ENCODE measurements around the gene PPP4R3B.

DNA sequence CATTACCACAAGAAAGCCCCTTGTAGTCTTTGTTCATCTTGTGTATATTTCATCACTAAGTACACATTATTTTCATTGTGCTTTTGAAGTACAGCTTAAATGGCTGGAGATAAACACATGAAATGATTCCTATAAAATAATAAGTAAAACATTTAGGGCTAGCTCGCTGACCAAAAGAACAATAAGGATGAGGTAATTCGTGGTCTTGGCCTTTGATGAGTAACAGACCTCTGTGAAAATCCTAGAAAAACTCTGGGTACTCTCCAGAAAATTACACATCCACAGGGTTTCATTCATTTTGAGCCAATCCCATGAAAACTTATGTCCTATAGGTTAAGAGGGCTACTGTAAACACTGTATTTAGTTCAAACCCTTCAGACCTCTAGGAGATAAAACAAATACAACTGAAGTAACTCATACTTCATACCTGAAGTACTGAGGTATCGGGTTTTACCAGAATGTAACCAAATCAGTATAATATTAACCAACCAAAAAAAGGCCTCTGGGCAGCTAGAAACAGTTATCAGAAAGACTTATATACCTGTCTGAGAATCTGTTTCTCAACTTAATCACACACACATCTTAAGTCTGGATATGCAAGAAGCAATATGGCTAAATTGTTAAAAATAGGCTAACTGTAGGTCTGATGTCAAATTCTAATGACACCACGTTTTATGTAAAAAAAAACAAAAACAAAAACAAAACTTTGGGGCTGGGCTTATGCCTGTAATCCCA, 66.9 kb downstream of the PPP4R3B start:
- TF ChIP-seq, protein P1, sequence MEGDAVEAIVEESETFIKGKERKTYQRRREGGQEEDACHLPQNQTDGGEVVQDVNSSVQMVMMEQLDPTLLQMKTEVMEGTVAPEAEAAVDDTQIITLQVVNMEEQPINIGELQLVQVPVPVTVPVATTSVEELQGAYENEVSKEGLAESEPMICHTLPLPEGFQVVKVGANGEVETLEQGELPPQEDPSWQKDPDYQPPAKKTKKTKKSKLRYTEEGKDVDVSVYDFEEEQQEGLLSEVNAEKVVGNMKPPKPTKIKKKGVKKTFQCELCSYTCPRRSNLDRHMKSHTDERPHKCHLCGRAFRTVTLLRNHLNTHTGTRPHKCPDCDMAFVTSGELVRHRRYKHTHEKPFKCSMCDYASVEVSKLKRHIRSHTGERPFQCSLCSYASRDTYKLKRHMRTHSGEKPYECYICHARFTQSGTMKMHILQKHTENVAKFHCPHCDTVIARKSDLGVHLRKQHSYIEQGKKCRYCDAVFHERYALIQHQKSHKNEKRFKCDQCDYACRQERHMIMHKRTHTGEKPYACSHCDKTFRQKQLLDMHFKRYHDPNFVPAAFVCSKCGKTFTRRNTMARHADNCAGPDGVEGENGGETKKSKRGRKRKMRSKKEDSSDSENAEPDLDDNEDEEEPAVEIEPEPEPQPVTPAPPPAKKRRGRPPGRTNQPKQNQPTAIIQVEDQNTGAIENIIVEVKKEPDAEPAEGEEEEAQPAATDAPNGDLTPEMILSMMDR (IDR thresholded peaks at IDR 0.05): no peak
- no peak for TF ChIP-seq EZH2 (IDR thresholded peaks at IDR 0.05; ENCODE audit: borderline replicate concordance, insufficient read depth, low read depth, low read length, poor library complexity, severe bottlenecking)

All from B cell (primary cell).